ENCODE results near the gene SLC7A10.
"Not testable (repeated sequence)": the region's sequence is repeated elsewhere in the genome, so short reads cannot be mapped to it uniquely, and the experiment has no call there.

Gene SLC7A10

DNA sequence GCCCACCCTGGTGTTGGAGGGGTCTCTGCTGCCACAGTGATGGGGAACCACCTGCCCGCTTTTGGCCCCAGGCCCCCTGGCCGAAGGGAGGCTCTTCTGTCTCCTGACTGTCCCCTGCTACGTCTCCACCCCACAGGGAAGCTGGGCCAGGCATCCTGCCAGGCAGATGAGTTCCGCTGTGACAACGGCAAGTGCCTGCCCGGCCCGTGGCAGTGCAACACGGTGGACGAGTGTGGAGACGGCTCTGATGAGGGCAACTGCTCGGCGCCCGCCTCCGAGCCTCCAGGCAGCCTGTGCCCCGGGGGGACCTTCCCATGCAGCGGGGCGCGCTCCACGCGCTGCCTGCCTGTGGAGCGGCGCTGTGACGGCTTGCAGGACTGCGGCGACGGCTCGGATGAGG lies 20.5 kb downstream of the SLC7A10 start:
- in situ Hi-C loops (cut with MboI; ENCODE audit: low sequenced_read_pairs): no loop called here

DNA sequence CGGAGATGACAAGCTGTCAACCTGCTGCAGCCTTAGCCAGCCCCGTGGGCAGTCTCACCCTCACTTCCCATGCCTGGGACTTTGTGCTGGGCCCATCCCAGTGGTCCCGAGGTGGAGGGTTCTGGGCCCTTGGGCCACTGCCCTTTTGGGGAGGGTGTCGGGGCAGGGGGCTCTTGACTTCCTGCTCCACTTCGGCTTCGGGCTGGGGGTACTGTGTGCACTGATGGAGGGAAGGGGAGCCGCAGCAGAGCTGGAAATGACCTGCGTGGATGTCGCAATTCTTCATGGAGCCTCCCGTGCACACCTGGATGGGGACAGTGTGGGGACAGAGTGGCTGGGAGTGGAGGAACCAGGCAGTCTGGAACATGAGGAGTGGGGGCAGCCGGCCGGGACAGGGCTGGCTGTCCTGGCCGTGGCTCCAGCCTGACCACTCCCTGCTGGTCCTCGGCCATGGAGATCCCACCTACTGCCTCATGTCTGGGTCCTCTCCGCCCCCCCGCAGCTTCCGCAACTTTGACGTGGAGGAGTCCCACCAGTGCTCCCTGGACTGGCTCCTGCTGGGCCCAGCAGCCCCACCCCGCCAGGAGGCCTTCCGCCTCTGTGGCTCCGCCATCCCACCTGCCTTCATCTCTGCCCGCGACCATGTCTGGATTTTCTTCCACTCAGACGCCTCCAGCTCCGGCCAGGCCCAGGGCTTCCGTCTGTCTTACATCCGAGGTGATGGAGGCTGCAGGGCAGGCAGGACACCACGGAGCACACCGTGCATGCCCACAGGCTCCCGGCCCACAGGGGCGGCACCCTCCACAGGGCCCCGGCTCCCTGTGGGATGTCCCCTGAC lies 21.3 kb downstream of the SLC7A10 start:
- in situ Hi-C loops (cut with MboI; ENCODE audit: low sequenced_read_pairs): no loop called here

DNA sequence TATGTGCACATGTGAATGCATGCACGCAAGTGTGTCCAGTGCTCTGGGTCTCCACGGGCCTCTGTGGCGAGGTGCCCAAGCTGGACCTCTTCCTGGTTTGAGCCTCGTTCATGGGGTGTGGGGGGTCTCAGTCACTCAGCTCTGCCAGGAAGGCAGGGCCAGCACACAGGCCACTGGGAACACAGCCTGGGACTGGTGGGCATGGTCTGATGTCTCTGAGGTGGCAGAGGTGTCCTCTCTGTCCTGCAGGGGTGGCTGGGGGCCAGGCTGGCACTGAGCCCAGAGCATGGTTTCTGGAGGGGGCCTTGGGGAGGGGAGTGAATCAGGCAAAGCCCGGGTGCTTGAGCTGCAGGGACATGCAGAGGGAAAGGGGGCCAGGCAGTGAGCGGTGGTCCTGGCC lies 22.1 kb downstream of the SLC7A10 start:
- in situ Hi-C loops (cut with MboI; ENCODE audit: low sequenced_read_pairs): no loop called here

DNA sequence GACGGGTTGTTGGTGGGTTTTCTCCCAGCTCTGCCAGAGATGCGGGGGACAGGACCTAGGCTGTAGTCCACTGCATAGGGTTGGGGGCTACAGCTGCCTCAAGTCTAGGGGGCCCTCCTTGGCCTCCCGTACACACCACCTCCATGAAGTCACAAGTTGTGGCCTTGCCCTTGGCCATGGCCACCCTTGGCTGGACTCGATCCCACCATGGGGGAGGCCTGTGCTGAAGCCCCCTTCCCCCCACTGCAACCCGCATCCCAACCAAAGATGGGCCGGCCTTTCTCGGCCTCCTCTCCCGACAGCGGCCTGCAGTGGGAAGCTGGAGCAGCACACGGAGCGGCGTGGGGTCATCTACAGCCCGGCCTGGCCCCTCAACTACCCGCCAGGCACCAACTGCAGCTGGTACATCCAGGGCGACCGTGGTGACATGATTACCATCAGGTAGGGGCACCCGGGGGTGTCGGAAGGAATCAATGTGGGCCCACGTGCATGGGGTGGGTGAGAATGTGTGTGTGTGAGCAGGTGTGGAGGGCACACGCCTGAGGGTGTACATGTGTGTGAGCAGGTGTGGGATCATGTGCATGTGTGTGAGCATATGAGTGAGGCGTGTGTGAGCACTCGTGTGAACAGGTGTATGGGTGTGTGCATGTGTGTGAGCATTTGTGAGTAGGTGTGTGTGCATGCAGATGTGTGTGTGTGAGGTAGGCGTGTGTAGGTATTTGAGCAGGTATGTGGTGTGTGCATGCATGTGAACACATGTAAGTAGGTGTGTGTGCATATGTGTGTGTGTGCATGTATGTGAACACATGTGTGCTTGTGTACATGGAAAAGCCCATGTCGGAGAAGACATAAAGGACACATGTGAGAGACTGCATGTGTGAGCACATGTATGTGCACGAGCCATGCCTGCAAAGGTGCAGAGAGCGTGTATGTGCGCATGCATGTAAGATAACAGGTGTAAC lies 22.8 kb downstream of the SLC7A10 start:
- in situ Hi-C loops (cut with MboI; ENCODE audit: low sequenced_read_pairs): no loop called here

DNA sequence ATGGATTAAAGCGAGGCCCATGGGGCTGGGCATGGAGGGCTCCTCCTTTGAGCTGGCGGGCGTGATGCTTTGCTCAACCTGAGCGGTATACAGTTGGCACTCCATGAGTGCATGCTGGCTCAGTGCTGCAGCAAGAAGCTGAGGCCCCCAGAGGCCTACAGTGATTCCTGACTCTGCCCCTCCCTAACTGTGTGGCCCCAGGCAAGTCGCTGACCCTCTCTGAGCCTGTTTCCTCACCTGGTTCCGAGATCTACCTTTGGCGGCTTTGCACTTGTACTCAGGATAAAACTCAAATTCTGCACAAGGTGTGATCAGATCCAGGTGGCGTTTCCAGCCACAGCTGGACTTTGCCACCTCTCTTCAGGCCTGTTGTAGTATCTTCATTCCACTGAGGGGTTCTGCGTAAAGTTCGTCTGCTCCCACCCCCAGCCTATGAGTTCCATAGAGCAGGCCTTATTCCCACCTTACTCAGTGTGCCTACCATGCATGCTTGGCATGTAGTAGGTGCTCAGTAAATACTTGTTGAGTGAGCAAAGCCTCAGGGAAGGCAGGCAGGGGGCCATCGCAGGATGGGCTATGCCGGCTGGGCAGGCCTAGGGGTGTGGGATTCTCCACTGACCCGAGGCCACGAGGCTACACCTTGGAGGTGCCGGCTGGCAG lies 23.6 kb downstream of the SLC7A10 start:
- in situ Hi-C loops (cut with MboI; ENCODE audit: low sequenced_read_pairs): no loop called here

DNA sequence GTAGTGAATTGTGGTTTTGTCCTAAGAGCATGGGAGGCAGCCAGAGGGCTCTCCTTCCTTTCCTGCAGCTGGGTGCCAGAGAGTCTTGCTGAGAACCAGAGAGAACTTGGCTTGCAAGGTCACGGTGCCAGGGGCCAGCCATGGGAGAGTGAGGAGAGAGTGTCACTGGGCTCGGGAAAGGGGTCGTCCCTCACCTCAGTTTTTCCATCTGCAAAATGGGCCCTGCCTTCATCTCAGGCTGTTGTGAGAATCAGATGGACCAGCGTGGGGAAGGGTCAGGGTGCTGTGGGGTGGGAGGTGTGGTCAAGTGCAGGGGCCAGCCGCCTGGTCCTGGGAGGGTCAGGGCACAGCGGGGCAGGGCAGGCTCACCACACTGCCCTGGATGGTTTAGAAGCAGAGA lies 24.2 kb downstream of the SLC7A10 start:
- in situ Hi-C loops (cut with MboI; ENCODE audit: low sequenced_read_pairs): no loop called here

DNA sequence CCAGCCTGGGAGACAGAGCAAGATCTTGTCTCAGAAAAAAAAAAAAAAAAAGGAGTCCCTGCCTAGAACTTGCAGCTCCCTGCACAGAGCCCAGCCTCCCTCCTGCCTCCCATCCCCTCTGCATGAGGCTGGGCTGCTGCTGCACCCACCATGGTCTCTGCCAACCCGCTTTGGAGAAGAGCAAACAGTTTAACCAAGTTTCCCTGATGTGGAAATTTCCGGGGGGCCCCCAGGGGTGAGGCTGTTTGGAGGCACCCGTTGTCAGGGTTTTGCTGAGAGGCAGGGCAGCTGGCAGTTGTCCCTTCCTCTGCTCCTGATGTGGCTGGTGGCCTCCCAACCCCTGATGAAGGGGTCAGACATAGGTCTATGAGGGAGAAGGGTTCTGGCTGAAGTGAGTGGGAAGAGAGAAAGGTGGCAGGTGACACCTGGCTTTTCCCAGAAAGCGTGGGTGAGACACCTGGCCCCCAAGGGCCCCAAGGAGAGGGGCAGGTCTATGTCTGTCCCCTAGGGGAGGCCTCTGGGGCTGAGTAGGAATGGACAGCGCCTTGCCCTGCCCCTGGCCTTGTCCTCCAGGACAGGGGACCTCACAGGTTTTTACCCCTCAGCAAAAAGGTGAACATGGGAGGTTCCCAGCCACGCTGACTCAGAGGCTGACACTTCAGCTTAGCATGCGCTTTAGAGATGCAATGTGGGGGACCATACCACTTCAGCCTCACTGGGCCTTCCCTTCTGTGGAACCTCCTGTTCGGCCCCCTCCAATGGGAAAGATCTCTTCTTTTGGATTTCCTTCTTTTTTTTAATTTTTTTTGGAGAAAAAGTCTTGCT lies 26.0 kb downstream of the SLC7A10 start:
- in situ Hi-C loops (cut with MboI; ENCODE audit: low sequenced_read_pairs): no loop called here

DNA sequence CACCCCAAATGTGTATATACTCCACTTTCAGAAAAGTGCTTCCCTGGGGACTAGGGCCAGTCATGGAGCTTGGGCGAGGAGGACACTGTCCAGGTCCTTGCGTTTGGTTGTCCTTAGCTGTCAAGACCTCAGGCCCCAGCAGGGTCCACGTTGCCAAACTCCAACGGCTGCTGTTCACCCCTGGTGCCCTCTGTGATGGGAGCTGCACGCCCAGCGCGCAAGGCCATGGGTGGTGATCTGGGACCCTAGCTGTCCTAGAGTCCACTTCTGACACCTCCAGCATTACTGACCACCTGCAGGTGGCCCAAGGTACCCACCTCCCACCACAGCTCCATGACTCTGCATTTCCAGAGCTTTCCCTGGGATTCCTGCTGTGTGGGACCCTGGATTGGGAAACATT lies 27.5 kb downstream of the SLC7A10 start:
- in situ Hi-C loops (cut with MboI; ENCODE audit: low sequenced_read_pairs): no loop called here

DNA sequence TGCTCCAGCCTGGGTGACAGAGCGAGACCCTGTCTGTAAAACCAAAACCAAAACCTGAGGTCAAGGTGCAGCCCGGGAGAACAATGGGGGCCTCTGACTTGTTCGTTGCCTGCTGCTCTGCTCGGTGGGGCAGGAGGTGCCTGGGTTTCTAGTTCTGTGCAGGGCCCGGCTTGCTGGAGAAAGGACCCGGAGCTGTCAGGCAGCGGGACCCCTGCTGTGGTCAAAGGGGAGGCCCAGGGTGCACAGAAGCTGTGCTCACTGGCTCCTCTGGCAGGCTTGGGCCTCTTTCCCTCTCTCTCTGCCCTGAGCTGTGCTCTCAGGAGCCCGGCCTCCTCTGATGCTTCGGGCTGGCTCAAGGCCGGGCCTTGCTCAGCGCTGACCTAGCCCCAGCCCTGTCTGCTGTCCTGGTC lies 28.1 kb downstream of the SLC7A10 start:
- in situ Hi-C loops (cut with MboI; ENCODE audit: low sequenced_read_pairs): no loop called here

DNA sequence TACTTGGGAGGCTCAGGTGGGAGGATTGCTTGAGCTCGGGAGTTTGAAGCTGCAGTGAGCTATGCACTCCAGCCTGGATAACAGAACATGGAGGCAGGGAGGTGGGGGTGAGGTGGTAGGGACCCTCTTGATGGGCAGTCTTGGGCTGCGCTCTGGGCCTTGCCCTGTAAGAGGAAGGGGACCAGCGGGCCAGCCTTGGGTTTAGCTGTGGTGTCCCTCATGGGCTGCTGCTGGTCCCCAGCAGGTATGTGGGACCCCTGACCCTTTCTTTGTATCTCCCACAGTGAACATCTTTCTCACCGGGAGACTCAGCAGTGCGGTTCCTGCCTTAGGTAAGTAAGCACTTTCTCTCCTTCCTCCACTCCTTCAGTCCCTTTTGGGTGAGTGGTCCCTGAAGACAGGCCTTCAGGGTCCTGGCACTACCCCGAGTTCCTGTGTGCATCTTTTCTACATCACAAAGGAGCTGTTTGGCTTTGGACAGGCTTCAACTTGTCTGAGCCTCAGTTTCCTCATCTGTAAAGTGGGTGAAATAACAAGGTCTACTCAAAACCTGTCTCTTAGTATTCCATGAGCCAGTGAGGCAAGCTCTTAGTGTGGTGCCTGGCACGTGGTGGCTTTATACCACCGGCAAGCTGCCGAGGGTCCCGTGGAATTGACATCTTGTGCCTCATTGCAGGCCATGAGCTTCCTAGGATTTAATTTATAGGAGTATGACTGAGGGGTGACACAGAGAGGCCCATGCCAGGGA lies 29.0 kb downstream of the SLC7A10 start:
- in situ Hi-C loops (cut with MboI; ENCODE audit: low sequenced_read_pairs): no loop called here

DNA sequence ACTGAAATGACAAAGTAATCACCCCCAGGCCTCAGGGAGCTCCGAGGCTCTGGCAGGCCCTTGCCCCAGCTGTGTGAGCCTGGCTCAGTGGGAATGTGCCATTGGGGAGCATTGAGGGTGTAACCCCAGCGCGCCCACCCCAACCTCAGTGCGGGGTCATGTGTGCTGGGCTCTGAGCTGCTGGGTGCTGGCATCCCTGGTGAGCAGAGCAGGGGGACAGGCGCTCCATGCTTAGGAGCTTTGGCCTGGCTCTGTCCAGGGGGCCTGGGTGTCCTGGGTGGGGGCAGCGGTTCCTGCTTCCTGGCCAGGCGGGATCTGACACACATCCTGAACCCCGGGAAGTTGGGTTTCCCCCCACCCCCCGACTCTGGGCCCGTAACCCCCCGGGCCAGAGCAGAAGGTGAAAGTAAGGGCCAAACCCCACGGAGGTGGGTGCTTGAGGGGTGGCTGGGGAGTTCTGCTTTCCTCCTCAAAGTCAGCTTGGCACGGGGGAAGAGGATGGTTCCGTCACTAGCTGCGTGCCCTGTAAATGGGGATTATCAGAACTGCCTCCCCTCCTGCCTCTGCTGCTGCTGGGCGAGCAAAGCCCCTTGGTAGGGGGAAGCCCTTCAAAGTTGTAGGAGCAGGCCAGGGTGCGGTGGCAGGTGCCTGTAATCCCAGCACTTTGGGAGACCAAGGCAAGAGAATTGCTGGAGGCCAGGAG lies 29.9 kb downstream of the SLC7A10 start:
- in situ Hi-C loops (cut with MboI; ENCODE audit: low sequenced_read_pairs): no loop called here

DNA sequence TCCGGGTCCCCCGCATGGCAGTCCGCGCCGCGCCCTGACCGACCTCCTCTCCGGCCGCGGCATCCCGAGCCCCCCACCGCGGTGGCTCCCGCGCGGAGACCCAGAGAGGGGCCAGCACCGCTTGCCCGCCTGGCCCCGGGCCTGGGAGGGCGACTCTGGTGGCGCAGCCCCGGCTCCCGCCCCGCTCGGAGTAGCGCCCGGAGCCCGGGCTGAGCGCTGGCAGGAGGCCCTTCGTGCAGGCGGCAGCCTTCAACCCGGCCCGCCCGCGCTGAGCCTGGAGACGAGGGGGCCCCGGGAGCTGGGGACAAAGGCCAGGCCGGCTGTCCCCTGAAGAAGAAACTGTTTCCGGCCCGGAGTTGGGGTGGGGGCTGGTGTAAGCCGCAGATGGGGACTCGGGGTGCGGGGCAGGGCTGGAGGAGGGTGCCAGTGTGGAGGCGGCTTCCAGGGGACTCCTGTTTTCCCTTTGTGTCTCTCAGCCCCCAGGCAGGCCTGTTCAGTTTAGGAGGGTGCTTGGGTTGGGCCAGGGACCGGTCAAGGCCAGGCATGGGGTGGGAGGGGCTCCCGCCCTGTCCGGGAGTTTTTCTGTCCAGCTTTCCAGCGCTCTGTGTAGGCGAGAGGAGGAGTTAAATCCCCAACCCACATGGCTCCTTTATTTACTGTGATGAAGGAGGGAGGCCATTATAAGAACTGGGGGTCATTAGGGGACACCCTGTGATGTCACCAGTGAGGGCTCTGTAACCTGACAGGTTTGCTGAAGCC lies 30.6 kb downstream of the SLC7A10 start:
- in situ Hi-C loops (cut with MboI; ENCODE audit: low sequenced_read_pairs): no loop called here

DNA sequence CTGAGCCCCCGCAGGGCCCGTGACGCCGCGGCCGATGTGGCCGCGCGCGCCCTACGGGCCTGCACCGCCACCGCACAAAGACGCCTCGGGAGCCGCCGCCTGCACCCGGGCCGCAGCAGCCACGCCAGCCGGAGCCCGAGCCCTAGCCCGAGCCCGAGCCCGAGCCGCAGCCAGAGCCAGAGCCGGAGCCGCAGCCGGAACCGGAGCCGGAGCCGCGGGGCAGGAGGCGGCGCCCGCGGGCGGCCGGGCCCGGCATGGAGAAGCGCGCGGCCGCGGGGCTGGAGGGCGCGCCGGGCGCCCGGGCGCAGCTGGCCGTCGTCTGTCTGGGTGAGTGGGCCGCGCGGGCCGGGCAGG lies 31.1 kb downstream of the SLC7A10 start:
- in situ Hi-C loops (cut with MboI; ENCODE audit: low sequenced_read_pairs): no loop called here

DNA sequence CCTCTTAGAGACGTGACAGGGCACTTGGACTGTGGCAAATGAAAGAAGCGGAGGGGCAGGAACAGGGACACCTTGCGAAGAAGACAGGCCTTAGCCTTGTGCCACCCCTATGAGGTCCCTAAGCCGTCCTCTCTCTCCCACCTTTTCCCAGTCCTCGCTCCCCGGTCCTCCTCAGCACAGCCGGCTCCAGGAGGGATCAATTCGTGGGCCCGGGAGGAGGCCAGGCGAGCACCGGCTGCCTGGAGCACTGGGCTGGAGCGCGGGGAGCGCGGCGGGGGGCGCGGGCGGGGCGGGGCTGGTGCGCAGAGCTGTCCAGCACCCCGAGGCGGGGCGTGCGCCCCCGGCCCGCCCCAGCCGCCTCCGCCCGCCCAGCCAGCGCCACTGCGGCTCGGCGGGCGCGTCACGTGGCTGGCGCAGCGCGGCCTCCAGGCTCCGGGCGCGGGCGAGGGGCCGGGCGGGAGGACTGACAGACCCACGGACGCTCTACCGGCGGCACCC lies 31.7 kb downstream of the SLC7A10 start, which contains the start of gene LRP3:
TSS of gene LRP3 (plus strand) at position 466 of the 498 bp plus-strand sequence. CDS start 456 bp downstream, outside the sequence.
- in situ Hi-C loops (cut with MboI; ENCODE audit: low sequenced_read_pairs): no loop called here

DNA sequence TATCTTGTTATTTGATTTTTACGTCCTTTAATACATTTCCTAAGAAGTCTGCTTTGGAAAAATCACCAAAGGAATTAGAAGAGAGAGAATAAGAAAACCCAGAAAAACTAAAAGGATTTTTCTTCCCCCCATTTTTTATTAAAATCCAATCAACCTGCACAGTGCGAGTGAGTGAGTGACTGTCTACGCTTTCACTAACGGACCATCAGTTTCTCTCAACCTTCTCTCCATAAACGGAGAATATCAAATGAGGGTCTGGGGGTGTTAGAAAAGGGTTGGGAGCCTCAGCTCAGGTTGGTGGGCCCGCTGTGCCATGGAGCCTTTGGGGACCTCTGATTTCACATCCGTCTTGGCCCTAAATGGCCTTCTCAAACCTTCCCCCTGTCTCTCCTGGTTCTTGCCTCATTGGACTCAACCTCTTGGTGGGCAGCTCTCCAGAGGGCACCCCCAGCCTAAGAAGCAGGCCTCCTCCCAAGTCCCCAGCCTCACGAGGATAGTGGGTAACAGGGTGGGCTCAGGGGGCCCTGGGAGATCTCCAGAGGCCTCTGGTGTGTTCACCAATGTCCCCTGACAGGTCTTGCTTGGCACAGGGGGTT lies 32.3 kb downstream of the SLC7A10 start:
- in situ Hi-C loops (cut with MboI; ENCODE audit: low sequenced_read_pairs): no loop called here

DNA sequence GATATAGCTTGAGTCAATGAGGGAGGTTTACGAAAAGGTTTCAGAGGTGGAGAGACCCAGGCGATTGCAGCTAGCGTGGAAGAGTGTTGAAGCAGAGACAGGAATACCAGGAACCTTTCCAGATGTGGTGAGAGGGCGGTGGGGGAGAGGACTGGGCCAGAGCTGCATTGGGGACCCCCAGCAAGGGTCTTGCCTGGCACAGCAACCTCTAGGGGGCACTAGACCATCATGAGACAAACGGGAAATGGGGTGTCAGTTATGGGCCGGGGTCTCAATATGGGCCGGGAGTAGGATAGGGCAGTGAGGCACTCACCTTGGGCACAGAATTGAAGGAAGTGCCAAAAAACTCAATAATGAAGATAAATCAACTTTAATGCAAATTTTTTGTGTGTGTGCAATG lies 33.6 kb downstream of the SLC7A10 start:
- in situ Hi-C loops (cut with MboI; ENCODE audit: low sequenced_read_pairs): no loop called here

DNA sequence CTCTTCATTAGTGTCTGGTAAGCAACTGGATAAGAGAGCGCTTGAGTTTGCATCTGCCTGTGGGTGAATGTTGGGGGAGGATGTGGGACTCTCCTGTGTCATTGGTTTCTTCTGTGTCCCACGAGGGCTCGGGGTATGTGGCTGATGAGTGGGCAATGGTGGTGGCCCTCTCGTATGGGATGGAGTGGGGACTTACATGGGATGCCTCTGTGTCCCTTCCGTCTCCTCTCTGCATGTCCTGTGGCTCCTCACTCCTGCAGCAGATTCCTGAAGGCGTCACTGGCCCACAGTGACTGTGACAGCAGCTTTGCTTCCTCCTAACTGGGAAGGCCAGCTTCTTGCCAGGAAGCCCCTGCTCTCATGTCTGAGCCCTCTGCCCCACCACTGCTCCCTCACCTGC lies 34.1 kb downstream of the SLC7A10 start:
- in situ Hi-C loops (cut with MboI; ENCODE audit: low sequenced_read_pairs): no loop called here

DNA sequence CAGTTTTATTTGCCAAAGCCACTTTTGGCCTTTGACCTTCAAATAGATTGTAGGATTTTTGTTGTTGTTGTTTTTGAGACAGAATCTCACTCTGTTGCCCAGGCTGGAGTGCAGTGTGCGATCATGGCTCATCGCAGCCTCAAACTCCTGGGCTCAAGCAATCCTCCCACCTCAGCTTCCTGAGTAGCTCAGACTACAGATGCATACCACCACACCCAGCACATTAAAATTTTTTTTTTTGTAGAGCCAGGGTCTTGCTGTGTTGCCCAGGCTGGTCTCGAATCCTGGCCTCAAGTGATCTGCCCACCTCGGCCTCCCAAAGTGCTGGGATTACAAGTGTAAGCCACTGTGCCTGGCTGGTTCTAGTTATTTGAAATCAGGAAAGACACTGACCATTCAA lies 34.6 kb downstream of the SLC7A10 start:
- in situ Hi-C loops (cut with MboI; ENCODE audit: low sequenced_read_pairs): not testable (repeated sequence)
